Breast epithelium (tissue), 3 donors: ENCODE data around the gene PRDM16.

ENCODE experiments used
- POLR2A ChIP-seq: fragments of 450-650 bp; IDR thresholded peaks from one replicate; pipeline ENCODE4 v1.6.1; 2016; ENCODE audit warnings: antibody characterized with exemption, mild to moderate bottlenecking, moderate library complexity
- POLR2AphosphoS5 ChIP-seq, 3 donors: sonication (generic); formaldehyde crosslinking; IDR thresholded peaks; one replicate each; pipeline ENCODE4 v1.6.1; 2017; ENCODE audit warnings: antibody characterized with exemption in 3 of 3
- TF ChIP-seq, protein P1 (sequence below), 3 donors: fragments of 450-650 bp; IDR thresholded peaks; one replicate each; pipeline ENCODE4 v1.5.1; 2016 to 2017; ENCODE audit warnings: antibody characterized with exemption in 3 of 3, mild to moderate bottlenecking in 3 of 3, moderate library complexity in 3 of 3

DNA sequence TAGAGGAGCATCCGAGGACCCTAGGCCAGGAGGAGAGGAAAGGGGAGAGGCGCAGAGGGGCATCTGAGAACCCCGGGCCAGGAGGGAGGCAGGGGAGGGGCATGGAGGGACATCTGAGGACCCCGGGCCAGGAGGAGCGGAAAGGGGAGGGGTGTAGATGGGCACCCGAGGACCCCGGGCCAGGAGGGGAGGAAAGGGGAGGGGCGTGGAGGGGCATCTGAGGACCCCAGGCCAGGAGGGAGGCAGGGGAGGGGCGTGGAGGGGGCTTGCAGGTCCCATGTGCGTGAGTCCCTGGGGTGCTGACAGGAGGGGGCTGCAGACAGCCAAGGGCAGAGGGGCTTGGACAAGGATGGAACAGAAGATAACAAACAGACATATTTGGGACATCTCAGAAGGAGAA is 195.5 kb downstream of the PRDM16 start:
- TF ChIP-seq, protein P1, sequence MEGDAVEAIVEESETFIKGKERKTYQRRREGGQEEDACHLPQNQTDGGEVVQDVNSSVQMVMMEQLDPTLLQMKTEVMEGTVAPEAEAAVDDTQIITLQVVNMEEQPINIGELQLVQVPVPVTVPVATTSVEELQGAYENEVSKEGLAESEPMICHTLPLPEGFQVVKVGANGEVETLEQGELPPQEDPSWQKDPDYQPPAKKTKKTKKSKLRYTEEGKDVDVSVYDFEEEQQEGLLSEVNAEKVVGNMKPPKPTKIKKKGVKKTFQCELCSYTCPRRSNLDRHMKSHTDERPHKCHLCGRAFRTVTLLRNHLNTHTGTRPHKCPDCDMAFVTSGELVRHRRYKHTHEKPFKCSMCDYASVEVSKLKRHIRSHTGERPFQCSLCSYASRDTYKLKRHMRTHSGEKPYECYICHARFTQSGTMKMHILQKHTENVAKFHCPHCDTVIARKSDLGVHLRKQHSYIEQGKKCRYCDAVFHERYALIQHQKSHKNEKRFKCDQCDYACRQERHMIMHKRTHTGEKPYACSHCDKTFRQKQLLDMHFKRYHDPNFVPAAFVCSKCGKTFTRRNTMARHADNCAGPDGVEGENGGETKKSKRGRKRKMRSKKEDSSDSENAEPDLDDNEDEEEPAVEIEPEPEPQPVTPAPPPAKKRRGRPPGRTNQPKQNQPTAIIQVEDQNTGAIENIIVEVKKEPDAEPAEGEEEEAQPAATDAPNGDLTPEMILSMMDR (IDR thresholded peaks at IDR 0.05), result no peak
- no peak for TF ChIP-seq POLR2AphosphoS5 (IDR thresholded peaks at IDR 0.05)
- TF ChIP-seq POLR2A, result no peak
